Testis (tissue), 3 donors: Measurements from ENCODE around the gene TINCR. TPM values are rescaled to one million over a fixed set of nuclear protein-coding genes. Genes with fewer than 3 reads are reported as not detected.

Experiments used
- DNase-seq: peaks from one replicate; pipeline ENCODE4 v3.0.0-alpha.2; 2019
- H3K27ac ChIP-seq, 2 donors: fragments of 200-600 bp; sonication (generic); one replicate each; pipeline ENCODE4 v1.5.1; 2019
- H3K27me3 ChIP-seq: fragments of 200-600 bp; sonication (generic); one replicate; pipeline ENCODE4 v1.5.1; 2019
- H3K36me3 ChIP-seq: fragments of 200-600 bp; sonication (generic); one replicate; pipeline ENCODE4 v1.5.1; 2017; ENCODE audit warnings: low read depth; ENCODE audit errors: missing control alignments
- H3K4me1 ChIP-seq: fragments of 200-600 bp; sonication (generic); one replicate; pipeline ENCODE4 v1.5.1; 2019
- H3K4me3 ChIP-seq, 2 donors: fragments of 200-600 bp; sonication (generic); one replicate each; pipeline ENCODE4 v1.5.1; 2017 to 2019
- H3K9me3 ChIP-seq: fragments of 200-600 bp; sonication (generic); one replicate; pipeline ENCODE4 v1.5.1; 2017
- POLR2A ChIP-seq: fragments of 450-650 bp; IDR thresholded peaks from one replicate; pipeline ENCODE4 v1.6.1; 2017; ENCODE audit warnings: antibody characterized with exemption, mild to moderate bottlenecking, moderate library complexity
- WGBS, 2 donors: methylation state at CpG; one replicate each; pipeline ENCODE4 v1.1.5; 2018; 5-methylcytosine and 5-hydroxymethylcytosine counted together
- intact Hi-C: fragments of 100-400 bp; cut with DNase I; formaldehyde crosslinking; loops from one replicate; pipeline ENCODE4 v1.15.1; 2023; ENCODE audit warnings: low total_unique reads
- polyA plus RNA-seq: library from polyadenylated mRNA; stranded (reverse); fragments of 350-450 nt; fragmentation: Illumina TruSeq; extraction: RNeasy Lipid Tissue Mini Kit (QIAGEN cat#74804); gene quantifications from one replicate; pipeline ENCODE4 v1.2.3, GENCODE V29; 2014; ENCODE audit warnings: low read depth, low replicate concordance; ENCODE audit not compliant: insufficient read depth
- total RNA-seq, 2 donors: library from RNA; depleted of rRNA; stranded (reverse); fragments of >200 nt; gene quantifications; one replicate each; pipeline ENCODE4 v1.2.3, GENCODE V29; 2016
- TF ChIP-seq, protein P1 (sequence below), 3 experiments: fragments of 450-650 bp in 2 of 3; fragments of 200-600 bp in 1 of 3; sonication (generic) in 1 of 3; IDR thresholded peaks; one replicate each; pipeline ENCODE4 v1.5.1; 2016 to 2019; ENCODE audit warnings: antibody characterized with exemption in 3 of 3, mild to moderate bottlenecking in 2 of 3, moderate library complexity in 1 of 3

TINCR gene
- total and polyA plus RNA-seq, 3 donors from 2014 or later = 3.0 to 7.0 (median 5.6) TPM

DNA sequence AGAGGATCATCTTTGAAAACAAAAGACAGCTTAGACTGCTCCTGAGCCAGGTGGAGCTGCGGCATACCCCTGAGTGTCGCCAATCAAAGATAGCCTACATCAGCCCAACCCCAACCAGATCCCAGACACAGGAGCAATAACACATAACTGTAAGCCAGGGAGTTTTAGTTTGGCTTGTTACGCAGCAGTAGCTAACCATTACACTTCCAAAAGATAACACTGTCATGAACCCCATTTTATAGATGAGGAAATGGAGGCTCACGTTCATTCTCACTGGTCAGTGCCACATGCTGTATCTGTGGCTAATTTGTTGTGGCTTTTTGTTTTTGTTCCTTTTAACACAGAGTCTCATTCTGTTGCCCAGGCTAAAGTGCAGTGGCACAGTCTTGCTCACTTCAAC is 47.3 kb downstream of the TINCR start:
- H3K4me3 ChIP-seq = no peak overlapping the region
- 89 to 98% methylated on average over 4 of the region's 4 CpGs for WGBS, 2 donors
- TF ChIP-seq, protein P1, sequence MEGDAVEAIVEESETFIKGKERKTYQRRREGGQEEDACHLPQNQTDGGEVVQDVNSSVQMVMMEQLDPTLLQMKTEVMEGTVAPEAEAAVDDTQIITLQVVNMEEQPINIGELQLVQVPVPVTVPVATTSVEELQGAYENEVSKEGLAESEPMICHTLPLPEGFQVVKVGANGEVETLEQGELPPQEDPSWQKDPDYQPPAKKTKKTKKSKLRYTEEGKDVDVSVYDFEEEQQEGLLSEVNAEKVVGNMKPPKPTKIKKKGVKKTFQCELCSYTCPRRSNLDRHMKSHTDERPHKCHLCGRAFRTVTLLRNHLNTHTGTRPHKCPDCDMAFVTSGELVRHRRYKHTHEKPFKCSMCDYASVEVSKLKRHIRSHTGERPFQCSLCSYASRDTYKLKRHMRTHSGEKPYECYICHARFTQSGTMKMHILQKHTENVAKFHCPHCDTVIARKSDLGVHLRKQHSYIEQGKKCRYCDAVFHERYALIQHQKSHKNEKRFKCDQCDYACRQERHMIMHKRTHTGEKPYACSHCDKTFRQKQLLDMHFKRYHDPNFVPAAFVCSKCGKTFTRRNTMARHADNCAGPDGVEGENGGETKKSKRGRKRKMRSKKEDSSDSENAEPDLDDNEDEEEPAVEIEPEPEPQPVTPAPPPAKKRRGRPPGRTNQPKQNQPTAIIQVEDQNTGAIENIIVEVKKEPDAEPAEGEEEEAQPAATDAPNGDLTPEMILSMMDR (IDR thresholded peaks at IDR 0.05) = no peak
- no peak for TF ChIP-seq POLR2A
- no peak overlapping the region for H3K27ac ChIP-seq
- H3K36me3 ChIP-seq = no peaks in the 10 kb centered on the region
- H3K9me3 ChIP-seq = no peaks in the 10 kb centered on the region
- no peak for DNase-seq
- intact Hi-C loops = no loop called here
- H3K27me3 ChIP-seq = no peaks in the 10 kb centered on the region
- H3K4me1 ChIP-seq = no peaks in the 10 kb centered on the region

DNA sequence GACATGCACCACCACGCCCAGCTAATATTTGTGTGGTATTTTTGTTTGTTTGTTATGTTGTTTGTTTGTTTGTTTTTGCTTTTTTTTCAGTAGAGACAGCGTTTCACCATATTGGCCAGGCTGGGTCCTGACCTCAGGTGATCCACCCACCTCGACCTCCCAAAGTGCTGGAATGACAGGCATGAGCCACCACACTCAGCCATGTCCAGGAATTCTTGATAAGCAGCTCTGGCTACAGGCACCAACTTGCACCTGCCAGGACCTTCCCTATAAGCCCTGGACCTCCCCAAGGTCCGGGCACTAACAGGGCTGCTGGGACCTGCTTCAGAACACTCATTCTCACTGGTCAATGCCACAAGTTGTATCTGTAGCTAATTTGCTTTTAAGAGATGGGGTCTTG is 48.7 kb downstream of the TINCR start:
- WGBS, 2 donors = 68 to 76% methylated on average over 4 of the region's 4 CpGs
- no peak overlapping the region for H3K27ac ChIP-seq
- DNase-seq = no peak
- intact Hi-C loops = no loop called here
- H3K27me3 ChIP-seq = no peaks in the 10 kb centered on the region
- no peak for TF ChIP-seq POLR2A
- TF ChIP-seq, protein P1 (IDR thresholded peaks at IDR 0.05) = no peak
- no peaks in the 10 kb centered on the region for H3K9me3 ChIP-seq
- H3K4me3 ChIP-seq = no peak overlapping the region
- no peaks in the 10 kb centered on the region for H3K4me1 ChIP-seq
- no peaks in the 10 kb centered on the region for H3K36me3 ChIP-seq

DNA sequence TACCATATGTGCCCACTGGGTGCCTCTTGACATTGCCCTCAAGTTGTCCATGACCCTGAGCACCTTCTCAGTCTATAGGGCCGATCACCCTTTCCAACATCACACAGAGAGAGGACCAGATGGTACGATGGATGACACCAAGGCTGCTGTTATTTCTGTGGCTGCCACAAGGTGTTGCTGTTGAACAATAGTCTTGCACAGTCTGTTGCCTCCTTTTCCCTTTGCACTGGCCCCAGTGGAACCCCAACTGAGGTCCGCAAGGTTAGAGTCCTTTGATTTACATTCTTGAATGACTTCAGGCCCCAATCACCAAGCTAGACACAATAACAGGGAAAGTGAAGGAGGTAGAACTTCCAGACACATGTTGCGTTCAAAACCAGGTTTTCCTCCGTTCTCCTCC is 52.0 kb downstream of the TINCR start:
- H3K9me3 ChIP-seq = no peaks in the 10 kb centered on the region
- H3K4me3 ChIP-seq = no peak overlapping the region
- no peaks in the 10 kb centered on the region for H3K27me3 ChIP-seq
- intact Hi-C loops = no loop called here
- 76 to 78% methylated on average over 5 of the region's 5 CpGs for WGBS, 2 donors
- DNase-seq = no peak
- no peak overlapping the region for H3K27ac ChIP-seq
- TF ChIP-seq, protein P1 (IDR thresholded peaks at IDR 0.05) = no peak
- no peak for TF ChIP-seq POLR2A
- no peaks in the 10 kb centered on the region for H3K36me3 ChIP-seq
- H3K4me1 ChIP-seq = no peaks in the 10 kb centered on the region

DNA sequence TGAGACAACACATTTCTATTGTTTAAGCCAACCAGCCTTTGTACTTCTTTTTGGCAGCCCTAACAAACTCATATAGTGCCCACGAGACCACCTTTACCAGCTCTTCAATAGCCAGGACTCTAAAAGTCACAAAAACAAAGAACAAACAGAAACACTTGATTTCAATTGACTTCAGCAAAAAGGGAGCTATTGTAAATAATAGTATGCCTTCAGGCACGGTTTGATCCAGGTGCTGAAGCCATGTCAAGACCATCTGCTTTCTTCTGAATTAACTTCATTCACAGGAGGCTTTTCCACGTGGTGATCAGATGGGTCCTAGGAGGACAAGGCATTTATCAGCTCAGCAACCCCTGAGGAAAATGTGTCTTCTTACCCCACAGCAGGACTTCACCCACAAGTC is 53.8 kb downstream of the TINCR start:
- Histone ChIP-seq H3K4me3 (no peak overlapping the region), H3K27ac (no peak overlapping the region), H3K4me1 (no peaks in the 10 kb centered on the region), H3K36me3 (no peaks in the 10 kb centered on the region), H3K9me3 (no peaks in the 10 kb centered on the region), H3K27me3 (no peaks in the 10 kb centered on the region)
- DNase-seq = no peak
- TF ChIP-seq, protein P1 (IDR thresholded peaks at IDR 0.05) = no peak
- TF ChIP-seq POLR2A = no peak
- 73 to 76% methylated on average over 3 of the region's 3 CpGs for WGBS, 2 donors
- intact Hi-C loops = no loop called here

DNA sequence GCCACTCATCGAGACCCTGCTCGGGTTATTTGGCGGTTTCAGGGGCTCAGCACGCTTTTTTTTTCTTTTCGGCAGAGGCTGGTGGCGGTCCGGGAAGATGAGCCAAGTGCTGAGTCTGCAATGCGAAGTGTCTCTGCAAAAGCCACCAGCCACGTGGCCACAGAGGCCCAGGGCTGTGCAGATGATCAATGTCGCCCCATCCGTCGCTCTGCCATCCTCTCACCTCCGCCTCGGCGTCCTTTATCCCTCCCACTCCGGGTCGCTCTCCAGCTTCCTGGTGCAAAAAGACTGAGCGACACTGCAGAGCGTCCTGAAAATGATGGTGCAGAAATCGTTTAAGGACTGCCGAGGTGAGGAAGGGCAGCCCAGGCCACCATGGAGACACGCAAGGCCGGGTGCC is 55.0 kb downstream of the TINCR start:
- DNase-seq = no peak
- H3K36me3 ChIP-seq = no peaks in the 10 kb centered on the region
- no peak overlapping the region for H3K27ac ChIP-seq
- no peaks in the 10 kb centered on the region for H3K27me3 ChIP-seq
- WGBS, 2 donors = 79 to 85% methylated on average over 8 to 23 of the region's 23 CpGs
- intact Hi-C loops = no loop called here
- H3K4me1 ChIP-seq = no peaks in the 10 kb centered on the region
- no peak overlapping the region for H3K4me3 ChIP-seq
- TF ChIP-seq, protein P1 (IDR thresholded peaks at IDR 0.05) = no peak
- no peak for TF ChIP-seq POLR2A
- no peaks in the 10 kb centered on the region for H3K9me3 ChIP-seq
